Limb (tissue), 2 donors: Measurements from ENCODE around the gene ACSL4.
A peak's percentile ranks its signal among the peaks of the same experiment; 100 is the strongest.
"Not testable (repeated sequence)": the region's sequence is repeated elsewhere in the genome, so short reads cannot be mapped to it uniquely, and the experiment has no call there.

Experiments
- DNase-seq, 2 donors: peaks; one replicate each; pipeline ENCODE4 v3.0.0-alpha.2; 2016; ENCODE audit errors: extremely low spot score in 2 of 2

ACSL4 gene

DNA sequence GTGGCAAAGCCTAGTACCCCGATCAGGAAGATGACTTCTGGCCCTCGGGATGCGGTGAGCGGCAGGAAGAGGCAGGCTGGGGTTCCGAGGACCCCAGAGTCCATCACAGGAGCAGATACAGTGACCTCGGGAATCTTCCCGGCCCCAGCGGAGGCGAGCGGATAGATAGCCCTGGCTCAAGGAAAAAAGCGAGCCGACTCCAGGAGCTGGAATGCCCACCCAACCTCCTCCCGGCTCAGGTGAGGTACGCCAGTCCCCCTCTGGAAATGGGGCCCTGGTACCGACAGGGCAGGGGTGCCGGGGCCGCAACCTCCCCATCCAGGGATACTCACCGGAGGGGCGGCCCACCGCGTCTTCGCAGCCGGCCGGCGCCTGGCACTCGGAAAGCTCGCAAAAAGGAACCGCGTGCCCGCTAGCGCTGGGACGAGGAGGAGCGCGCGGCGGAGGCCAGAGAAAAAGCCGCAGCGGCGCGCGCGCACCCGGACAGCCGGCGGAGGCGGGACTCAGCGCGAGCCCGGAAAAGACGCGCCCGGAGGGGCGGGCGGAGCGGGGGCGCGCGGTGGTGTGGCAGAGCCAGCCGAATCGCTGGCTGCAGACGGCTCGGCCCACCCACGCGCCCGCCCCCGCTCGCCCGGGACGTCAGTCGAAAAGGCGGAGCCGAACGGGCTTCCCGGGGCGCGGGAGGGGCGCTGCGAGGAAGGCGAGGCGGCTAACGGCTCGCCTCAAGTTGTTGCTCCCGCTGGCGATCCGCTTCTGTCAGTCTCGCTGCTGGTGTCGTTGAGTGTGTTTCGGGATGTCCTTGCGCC is at the start of gene ACSL4:
ACSL4 (minus strand) TSS at position 451 of the 806 bp plus-strand sequence. CDS start 49,894 bp downstream, outside the sequence.
- peak; percentile 73 to 91 for DNase-seq

DNA sequence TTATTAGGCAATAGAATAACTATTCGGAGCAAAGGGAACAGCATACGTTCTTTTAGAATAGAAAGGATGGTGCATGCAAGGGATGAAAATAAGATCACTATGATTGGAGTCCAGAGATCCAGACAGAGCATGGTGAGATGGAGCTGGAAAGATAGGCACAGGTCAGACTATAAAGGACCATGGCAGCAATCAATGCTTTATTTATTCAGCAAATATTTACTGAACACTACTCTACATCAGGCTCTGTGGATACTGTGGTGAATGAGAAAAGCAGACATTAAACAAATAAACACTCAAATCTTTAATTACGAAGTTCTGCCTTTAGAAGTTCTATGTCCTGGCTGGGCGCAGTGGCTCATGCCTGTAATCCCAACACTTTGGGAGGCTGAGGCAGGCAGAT is 44.7 kb upstream of the ACSL4 start:
- no peak for DNase-seq

DNA sequence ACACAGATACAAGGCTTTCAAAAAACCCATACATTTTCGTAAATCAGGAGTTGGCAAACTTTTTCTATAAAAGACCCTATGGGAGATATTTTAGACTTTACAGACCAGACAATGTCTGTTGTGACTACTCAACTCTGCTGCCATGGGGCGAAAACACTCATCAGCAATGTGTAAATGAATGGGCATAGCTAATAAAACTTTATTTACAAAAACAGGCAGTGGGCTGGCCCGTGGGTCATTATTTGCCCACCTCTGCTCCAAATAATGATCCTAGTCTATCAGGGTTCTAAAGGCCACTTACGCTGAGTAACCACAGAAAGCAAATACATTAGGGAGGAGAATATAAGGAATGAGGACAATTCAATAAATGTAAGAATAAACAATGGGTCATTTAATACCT is 43.9 kb upstream of the ACSL4 start:
- DNase-seq: no peak

DNA sequence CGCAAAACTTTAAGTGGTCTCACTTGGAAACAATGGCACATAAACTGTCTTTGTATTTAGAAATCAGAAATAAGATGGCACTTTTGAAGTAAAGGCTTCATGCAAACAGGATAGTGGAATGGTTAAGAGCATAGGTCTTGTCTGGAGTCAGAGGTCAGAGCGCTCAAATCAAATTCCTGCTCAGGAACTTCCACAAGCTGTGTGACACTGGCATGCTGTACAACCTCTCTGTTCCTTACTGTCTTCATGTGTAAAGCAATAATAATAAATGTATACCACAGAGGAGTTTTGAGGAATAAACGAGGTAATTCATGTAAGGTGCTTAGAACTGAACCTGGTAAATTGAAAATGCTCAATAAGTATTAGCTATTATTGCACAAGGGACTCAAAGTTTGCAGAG is 43.4 kb upstream of the ACSL4 start:
- DNase-seq: no peak

DNA sequence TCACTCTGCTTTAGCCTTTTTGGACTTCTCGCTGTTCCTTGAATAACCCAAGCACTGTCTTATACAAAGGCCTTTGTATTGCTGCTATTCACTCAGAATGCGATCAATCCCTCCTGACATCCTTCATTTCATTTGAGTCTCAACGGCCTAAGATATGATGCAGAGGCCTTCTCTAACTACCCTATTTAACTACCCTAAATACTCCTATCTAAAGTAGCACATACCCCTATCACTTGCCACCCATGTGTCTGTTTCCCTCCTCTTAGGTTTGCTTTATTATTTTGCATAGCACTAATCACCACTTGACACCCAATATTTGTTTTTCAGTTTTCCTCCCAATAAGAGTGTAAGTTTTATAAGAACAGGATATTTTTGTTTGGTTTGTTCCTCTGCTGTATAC is 42.3 kb upstream of the ACSL4 start:
- no peak for DNase-seq

DNA sequence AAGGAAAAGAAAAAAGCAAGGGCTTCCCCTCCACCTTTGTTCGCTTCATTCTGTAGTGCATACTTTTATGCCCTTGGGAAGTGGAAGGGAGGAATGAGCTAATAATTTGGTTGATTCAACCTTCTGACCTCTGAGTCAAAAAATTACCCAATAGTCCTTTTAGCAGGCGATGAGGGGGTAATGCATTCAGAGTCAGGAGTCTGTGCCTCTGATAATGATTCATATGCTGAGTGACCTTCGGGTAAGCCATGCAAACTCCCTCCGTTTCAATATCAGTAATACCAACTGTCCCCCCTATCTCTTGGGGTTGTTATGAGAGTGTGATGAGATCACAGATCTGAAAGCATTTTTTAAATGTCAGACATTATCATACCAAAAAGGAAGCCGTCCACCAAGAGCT is 41.6 kb upstream of the ACSL4 start:
- no peak for DNase-seq

DNA sequence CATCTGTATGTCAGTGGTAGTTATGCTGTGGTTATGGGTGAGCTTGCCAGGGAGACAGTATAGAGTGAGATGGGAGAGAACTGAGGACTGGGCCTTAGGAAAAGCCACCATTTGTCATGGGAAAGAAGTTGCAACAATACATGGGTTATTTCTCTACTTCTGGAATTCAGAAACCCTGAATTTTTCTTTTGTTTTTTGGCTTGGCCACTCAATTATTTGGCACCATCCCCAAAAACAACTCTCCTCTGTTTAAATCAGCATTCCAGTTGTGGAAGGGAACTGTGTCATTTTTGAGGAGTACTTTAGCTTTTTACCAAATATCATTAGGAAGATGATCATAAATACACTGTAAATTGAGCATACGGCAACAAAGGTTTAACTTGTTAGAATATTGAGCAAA is 41.1 kb upstream of the ACSL4 start:
- DNase-seq: no peak

DNA sequence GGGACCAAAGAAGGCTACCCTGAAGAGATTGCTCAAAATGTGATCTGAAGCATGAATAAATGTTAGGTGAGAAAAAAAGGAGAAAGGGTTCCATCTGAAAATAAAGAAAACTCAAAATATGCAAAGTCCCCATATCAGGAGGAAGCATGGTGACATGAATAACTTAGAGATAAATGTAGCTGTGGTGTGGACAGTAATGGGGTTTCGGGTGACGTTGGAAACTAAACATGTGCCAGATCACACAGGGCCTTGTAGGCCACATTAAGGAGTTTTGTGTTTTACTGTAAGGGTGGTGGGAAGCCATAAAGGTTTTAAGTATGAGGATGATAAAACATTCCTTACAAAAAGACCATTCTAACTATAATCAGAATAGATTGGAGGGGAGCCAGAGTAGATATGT is 40.3 kb upstream of the ACSL4 start:
- DNase-seq: no peak

DNA sequence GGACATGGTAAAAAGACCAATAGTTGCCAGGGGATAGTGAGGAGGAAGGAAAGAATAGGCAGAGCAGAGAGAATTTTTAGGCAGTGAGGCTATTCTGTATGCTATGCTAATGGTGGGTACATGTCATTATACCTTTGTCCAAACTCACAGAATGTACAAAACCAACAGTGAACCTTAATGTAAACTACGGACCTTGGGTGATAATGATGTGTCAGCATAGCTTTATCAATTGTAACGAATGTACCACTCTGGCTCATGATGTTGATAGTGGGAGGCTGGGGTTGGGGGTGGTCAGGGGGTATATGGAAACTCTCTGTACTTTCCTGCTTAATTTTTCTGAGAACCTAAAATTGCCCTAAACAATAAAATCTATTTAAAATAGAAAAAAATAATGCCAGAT is 37.7 kb upstream of the ACSL4 start:
- DNase-seq: no peak

DNA sequence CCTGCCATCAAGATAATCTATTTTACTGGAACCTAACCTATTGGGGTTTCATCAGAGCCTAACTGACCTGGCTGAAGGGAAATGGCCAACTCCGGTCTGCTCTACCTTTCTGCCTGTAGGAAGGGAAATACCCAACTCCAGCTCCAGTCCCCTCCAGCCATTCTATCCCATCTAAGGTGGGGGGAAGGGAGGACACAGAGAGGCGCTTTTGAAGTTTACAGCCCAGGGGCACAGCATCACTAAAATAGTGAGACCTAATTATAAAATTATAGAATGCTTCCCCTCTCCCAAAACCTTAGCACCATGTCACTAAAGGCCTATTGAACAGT is 27.8 kb upstream of the ACSL4 start:
- no peak for DNase-seq

DNA sequence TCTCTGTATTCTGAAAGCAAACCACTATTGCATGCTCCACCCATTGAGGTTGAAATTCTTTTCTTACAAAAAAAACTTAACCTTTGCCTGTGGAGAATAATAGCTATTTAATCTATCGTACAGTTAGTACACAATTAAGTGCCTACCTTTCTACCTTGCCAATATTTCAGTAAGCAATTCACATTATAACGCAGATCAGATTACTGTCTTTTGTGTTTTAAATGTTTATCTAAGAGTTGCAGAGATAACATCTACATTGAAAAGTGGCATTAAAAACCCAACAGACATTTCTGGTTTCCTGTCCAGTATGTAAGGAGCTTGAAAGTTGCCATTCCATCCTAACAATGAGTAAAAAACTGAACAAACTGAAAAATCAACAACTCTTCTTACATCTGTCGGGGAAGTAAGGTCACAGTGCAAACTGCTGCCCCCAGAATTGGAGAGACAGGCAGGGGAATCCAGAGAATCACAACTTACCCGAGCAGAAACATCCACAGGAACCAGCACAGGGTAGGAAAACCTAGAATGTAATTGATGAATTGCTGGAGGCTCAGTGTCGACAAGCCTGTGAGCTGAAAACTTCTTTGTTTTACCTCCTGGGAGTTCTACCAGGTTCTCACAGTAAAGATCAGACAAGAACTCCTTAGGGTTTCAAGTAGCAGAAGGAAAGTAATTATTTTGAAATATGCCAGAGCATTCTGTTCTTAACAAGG is 27.3 kb upstream of the ACSL4 start:
- no peak for DNase-seq

DNA sequence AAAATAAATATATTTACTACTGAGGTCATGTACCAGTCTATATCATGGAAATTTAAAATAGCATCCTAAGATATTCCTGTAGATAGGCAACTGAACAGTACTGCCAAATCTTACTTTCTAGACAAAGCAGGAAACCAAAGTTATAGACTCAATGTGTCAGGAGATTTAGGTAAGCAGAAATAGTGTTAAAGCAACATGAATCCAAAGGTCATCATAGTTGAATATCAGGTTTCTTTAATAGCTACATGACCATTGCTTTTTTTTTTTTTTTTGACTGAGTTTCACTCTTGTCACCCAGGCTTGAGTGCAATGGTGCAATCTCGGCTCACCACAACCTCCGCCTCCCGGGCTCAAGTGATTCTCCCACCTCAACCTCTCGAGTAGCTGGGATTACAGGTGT is 20.2 kb upstream of the ACSL4 start:
- no peak for DNase-seq

DNA sequence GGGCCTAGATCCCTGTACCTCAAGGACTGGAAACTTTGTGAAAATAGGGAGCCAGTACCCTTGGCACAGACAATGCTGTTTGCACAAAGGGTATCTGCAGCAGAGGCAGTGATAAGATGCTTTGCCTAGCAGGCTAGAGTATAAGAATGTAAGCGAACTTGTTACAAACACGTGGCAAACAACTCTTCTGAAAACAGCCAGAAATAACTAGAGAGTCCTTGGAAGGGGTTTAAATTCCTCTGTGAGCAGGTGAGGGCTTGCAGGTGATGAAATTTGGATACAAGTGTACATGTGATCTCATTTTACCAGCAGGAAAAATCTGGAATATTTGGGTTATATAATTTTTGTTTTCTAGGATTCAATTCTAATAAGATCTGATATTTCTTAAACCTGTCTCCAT is 18.6 kb upstream of the ACSL4 start:
- DNase-seq: no peak

DNA sequence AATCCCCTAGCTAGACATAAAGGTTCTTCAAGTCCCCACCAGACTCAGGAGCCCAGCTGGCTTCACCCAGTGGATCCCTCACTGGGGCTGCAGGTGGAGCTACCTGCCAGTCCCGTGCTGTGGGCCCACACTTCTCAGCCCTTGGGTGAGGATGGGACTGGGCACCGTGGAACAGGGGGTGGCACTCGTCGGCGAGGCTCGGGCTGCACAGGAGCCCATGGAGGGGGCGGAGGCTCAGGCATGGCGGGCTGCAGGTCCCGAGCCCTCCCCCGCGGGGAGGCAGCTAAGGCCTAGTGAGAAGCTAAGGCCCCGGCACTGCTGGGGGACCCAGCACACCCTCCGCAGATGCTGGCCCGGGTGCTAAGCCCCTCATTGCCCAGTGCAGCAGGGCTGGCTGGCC is 16.1 kb upstream of the ACSL4 start:
- DNase-seq: no peak

DNA sequence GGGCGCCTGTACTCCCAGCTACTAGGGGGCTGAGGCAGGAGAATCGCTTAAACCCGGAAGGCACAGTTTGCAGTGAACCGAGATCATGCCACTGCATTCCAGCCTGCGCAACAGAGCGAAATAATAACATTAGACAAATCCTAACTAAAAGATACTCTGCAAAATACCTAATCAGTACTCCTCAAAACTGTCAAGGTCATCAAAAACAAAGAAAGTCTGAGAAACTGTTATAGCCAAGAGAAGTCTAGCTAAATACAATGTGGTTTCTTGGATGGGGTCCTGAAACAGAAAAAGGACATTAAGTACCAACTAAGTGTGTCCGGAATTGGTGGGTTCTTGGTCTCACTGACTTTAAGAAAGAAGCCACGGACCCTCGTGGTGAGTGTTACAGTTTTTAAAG is 14.6 kb upstream of the ACSL4 start:
- no peak for DNase-seq

DNA sequence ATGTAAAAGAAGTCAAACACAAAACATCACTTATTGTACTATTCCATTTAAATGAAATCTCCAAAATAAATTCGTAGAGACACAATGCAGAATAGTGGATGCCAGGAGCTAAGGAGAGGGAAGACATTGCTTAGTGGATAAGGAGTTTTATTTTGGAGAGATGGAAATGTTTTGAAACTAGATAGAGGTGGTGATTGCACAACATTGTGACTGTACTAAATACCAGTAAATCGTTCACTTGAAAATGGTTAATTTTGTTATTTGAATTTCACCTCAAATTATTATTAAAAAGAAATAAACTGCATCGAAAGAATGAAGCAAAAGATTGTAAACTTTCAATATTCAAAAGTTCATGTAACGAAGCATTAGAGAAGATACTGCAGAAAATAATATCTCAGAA is 9.7 kb upstream of the ACSL4 start:
- DNase-seq: no peak

DNA sequence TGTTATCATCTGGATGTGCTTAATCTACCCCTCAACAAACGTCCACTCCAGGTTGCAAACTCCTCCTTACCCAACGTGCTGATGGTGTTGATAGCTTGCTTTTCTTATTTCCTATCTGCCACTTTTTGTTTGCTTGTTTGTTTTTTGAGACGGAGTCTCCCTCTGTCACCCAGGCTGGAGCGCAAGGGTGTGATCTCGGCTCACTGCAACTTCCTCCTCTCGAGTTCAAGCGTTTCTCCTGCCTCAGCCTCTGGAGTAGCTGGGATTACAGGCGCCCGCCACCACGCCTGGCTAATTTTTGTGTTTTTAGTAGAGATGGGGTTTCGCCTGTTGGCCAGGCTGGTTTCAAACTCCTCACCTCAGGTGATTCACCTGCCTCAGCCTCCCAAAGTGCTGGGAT is 7.8 kb upstream of the ACSL4 start:
- not testable (repeated sequence) for DNase-seq

DNA sequence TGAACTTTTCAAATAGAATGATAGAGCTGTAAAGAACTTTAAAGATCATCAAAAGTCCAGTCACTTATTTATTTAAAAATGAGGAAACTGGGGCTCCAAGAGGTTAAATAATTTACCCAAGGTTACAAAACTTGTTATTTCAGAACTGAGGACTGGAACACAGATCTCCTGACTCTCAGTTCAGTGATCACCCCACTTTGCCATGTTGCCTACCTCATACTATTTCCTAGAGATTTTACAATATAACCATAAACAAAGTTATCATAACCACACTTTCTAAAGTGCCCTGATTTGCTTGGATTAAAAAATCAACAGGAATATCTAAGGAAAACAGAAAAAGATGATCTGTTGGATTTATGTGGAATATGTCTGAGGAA is 7.4 kb upstream of the ACSL4 start:
- no peak for DNase-seq

DNA sequence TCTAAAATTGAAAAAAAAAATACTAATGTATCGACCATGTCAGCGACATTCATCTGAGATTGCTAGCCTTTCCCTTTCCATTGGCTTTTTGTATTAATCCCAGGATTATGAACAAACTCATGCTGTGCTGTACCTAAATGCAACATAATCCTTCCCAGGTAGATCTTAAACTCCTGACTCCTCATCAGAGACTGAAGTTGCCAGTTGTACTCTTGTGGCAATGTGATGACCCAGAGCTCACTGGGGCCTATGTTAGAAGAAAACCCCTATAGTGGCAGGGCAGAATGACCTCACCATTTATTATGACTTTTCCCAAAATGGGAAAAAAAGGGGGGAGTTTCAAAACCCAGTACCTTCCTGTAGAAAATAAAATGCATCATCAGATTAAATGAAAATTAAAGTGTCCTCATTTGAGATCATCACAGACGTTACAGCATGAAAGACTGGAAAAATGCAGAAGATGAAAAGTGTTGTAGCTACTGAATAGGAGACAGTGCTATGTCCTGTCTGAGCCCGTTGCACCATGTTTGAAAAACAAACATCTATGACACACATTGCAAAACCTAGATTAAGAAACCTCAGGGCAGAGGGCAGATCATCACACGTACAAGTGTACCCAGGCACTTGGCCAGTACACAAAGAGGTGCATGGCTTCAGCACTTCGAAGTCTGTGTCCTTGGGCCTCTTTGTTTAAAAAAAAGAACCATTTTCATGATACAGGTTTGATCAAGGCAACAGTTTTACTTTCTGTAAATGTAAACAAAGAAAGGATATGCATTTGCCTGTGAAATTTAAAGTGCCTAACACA is 6.8 kb upstream of the ACSL4 start:
- no peak for DNase-seq

DNA sequence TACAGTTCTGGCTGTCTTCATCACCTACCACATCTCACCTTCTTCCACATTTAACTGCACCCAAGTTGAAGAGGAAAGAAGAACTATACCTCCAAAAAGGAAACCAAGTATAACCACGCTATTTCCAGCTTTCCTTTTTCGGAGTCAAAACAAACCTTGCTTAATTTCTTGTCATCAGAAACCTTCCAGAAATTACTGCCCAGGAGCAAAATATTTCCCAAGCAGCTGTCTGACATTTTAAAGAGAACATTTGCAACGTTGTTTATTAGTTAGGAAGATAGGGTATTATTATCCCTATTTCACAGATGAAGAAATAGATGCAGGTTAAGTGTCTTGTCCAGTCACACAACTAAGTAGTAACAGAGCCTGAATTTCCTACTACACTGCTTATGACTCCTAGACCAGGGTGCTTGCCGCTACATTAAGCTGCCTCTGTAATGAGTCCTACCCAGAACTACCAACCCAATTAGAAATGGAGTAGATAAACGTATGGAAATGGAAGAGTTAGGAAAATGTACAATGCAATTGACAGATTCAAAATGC is 2.2 kb upstream of the ACSL4 start:
- DNase-seq: no peak

DNA sequence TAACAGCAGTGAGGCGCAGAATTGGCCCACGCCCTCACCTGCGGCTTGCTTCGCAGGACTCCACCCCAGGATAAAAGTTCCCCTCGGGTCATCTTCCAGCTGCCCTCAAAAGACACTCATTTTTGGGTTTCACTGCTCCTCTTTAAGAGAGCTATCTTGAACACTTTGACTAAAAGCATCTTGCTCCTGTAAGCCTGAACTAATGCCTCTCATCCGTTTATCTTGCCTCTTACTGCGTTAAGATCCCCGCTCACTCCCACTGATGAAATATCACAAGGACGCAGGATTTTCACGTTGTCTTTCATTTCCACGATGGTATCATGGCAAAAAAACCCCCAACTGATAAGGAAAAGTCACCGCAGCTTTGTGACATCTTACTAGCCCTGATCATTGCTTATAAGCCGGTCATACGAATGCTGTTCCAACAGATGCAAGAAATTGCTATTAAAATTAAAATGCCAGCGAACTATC is 591 bp upstream of the ACSL4 start:
- DNase-seq: no peak
